HG03045 (cell line): ENCODE results near the gene FAR2.
"Not testable (repeated sequence)": the region's sequence is repeated elsewhere in the genome, so short reads cannot be mapped to it uniquely, and the experiment has no call there.

Experiments
- ATAC-seq: cut with Tn5 transposase; IDR thresholded peaks from one replicate; pipeline ENCODE4 v1.9.1; 2021; ENCODE audit warnings: mild to moderate bottlenecking, moderate library complexity; ENCODE audit not compliant: unreplicated experiment

FAR2 gene

GRCh38 chr12:29152223-29152868 lies 3.3 kb downstream of the FAR2 start:
- ATAC-seq, result peak; percentile 80

GRCh38 chr12:29152981-29153630 lies 4.0 kb downstream of the FAR2 start:
- no peak for ATAC-seq

GRCh38 chr12:29155079-29155478 lies 6.0 kb downstream of the FAR2 start:
- ATAC-seq, result no peak

- no peak for ATAC-seq
These were observed 8.4 kb downstream of the FAR2 start for GRCh38 chr12:29157486-29157946.

- ATAC-seq, result no peak
These were observed 9.2 kb downstream of the FAR2 start for GRCh38 chr12:29158115-29158763.

GRCh38 chr12:29159661-29160060 lies 10.6 kb downstream of the FAR2 start:
- ATAC-seq, result no peak

GRCh38 chr12:29160230-29160629 lies 11.2 kb downstream of the FAR2 start:
- no peak for ATAC-seq

GRCh38 chr12:29163146-29163545 lies 14.1 kb downstream of the FAR2 start:
- ATAC-seq, result no peak

- peak; percentile 99 for ATAC-seq
These were observed 15.7 kb downstream of the FAR2 start for GRCh38 chr12:29164477-29165393.

GRCh38 chr12:29167445-29167844 lies 18.4 kb downstream of the FAR2 start:
- ATAC-seq, result no peak

GRCh38 chr12:29167988-29168387 lies 18.9 kb downstream of the FAR2 start:
- no peak for ATAC-seq

GRCh38 chr12:29169978-29170377 lies 20.9 kb downstream of the FAR2 start:
- not testable (repeated sequence) for ATAC-seq

GRCh38 chr12:29170478-29171084 lies 21.5 kb downstream of the FAR2 start:
- ATAC-seq, result not testable (repeated sequence)

GRCh38 chr12:29171421-29172258 lies 22.6 kb downstream of the FAR2 start:
- ATAC-seq, result no peak

- no peak for ATAC-seq
These were observed 27.9 kb downstream of the FAR2 start for GRCh38 chr12:29176941-29177340.

GRCh38 chr12:29182247-29182646 lies 33.2 kb downstream of the FAR2 start:
- ATAC-seq, result not testable (repeated sequence)

- no peak for ATAC-seq
These were observed 38.7 kb downstream of the FAR2 start for GRCh38 chr12:29187756-29188155.

GRCh38 chr12:29191267-29191850 lies 42.3 kb downstream of the FAR2 start:
- ATAC-seq, result no peak

GRCh38 chr12:29198901-29199300 lies 49.8 kb downstream of the FAR2 start:
- ATAC-seq, result no peak
